Measurements from ENCODE around the gene ACVR2A.
A peak's percentile ranks its signal among the peaks of the same experiment; 100 is the strongest.

Gene ACVR2A

DNA sequence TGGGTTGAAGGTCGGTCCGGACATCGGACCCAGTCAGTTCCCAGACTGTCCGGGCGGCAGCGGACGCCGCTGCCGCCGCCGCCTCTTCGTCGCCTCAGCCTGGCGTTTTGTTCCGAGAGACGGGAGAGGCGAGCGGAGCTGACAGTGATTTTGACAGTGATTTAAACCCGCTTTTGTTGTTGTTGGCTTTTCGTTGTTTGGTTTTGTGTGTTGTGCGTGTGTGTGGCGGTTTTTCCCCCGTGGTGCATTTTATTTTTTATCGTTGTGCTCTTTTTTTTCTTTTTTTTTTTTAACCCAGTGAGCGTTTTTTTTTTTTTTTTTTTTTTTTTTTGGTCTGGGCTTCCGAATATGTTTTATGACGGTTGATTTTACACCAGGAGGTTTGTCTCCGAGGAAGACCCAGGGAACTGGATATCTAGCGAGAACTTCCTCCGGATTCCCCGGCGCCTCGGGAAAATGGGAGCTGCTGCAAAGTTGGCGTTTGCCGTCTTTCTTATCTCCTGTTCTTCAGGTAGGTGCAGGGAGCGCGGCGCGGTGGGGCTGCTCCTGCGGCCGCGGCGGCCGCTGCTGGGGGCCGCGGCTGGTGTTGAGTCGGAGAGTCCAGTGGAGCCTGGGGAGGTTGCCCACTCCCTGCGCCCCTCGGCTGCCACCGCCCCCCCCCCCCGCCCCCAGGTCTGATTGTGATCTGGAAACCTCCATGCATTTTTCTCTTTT, at the start of gene ACVR2A:
Gene ACVR2A, plus strand, starts transcription at position 333 of the 714 bp plus-strand sequence. Its CDS starts 124 bp downstream, at position 457.
- DNase-seq (ENCODE audit: low read depth in 4 of 4, low spot score in 1 of 4) = peak in 2 of 4 experiments; percentile 4 to 10

DNA sequence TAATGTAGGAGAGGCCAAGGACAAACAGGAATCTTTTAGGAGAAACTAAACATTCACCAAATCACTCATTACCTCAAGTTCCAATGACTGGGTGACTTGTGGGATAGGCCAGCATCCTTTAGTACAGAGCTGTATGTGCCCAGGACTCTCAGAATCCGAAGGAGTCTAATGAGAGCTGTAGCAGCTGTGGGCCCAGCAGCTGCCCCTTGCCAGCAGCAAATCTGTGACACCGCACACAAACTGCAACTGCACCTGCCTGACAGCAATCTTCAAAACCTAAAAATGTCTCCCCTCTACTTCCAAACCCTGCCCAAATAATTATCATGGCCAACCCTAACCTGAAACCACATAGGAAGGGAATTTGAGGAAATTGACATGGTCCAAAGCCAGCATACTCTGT, 44.5 kb upstream of the ACVR2A start:
- DNase-seq (ENCODE audit: low read depth in 4 of 4, low spot score in 1 of 4) = no peak

DNA sequence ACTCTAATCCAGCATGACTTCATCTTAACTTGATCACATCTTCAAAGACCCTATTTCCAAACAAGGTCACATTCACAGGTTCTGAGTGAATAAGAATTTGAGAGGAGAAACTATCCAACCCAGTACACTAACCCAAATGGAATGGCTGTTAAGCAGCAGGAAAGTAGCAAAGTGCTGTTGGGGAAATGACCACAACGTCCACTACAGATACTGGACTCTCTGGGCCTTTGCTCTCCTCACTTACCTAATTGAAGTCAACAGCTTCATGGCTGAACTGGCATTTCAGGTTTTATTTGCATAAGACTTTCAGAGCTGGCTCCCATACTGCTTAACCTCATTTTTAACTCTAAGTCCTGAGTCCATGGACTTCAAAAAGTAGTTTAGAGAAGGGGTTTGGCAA, 38.0 kb upstream of the ACVR2A start:
- DNase-seq (ENCODE audit: low read depth in 4 of 4, low spot score in 1 of 4) = no peak

GRCh38 chr2:147808520-147808919, 36.3 kb upstream of the ACVR2A start:
- DNase-seq (ENCODE audit: low read depth in 4 of 4, low spot score in 1 of 4) = no peak

GRCh38 chr2:147810883-147811765, 33.7 kb upstream of the ACVR2A start:
- no peak for DNase-seq (ENCODE audit: low read depth in 4 of 4, low spot score in 1 of 4)

GRCh38 chr2:147818741-147819140, 26.1 kb upstream of the ACVR2A start:
- no peak for DNase-seq (ENCODE audit: low read depth in 4 of 4, low spot score in 1 of 4)

DNA sequence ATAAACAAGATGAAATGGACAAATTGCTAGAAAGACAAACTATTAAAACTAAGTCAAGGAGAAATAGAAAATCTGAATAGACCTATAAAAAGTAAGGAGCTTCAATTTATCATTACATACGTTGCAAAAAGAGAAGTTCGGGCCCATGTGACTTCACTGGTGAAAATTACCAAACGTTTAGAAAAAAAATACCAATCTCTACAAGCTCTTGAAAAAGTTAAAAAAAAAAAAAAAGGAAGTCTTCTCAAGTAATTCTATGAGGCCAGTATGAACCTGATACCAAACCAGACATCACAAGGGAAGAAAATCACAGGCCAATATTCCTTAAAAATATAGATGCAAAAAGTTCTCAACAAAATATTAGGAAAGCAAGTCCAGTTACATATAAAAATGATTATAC, 20.2 kb upstream of the ACVR2A start:
- DNase-seq (ENCODE audit: low read depth in 4 of 4, low spot score in 1 of 4) = no peak

- DNase-seq (ENCODE audit: low read depth in 4 of 4, low spot score in 1 of 4) = no peak
These were observed 18.3 kb upstream of the ACVR2A start for GRCh38 chr2:147826278-147827087.

GRCh38 chr2:147827088-147827375, 17.8 kb upstream of the ACVR2A start:
- DNase-seq (ENCODE audit: low read depth in 4 of 4, low spot score in 1 of 4) = no peak

- no peak for DNase-seq (ENCODE audit: low read depth in 4 of 4, low spot score in 1 of 4)
These were observed 15.7 kb upstream of the ACVR2A start for GRCh38 chr2:147829106-147829505.

- DNase-seq (ENCODE audit: low read depth in 4 of 4, low spot score in 1 of 4) = no peak
These were observed 8.7 kb upstream of the ACVR2A start for GRCh38 chr2:147836099-147836498.

- DNase-seq (ENCODE audit: low read depth in 4 of 4, low spot score in 1 of 4) = no peak
These were observed 1.4 kb upstream of the ACVR2A start for GRCh38 chr2:147843391-147843863.

GRCh38 chr2:147843864-147844696, 749 bp upstream of the ACVR2A start:
- peak; percentile 65 to 82 (median 78) for DNase-seq (ENCODE audit: low read depth in 4 of 4, low spot score in 1 of 4)

- DNase-seq (ENCODE audit: low read depth in 4 of 4, low spot score in 1 of 4) = peak in 3 of 4 experiments; percentile 13 to 18 (median 17)
These were observed 662 bp downstream of the ACVR2A start for GRCh38 chr2:147845411-147845971.

DNA sequence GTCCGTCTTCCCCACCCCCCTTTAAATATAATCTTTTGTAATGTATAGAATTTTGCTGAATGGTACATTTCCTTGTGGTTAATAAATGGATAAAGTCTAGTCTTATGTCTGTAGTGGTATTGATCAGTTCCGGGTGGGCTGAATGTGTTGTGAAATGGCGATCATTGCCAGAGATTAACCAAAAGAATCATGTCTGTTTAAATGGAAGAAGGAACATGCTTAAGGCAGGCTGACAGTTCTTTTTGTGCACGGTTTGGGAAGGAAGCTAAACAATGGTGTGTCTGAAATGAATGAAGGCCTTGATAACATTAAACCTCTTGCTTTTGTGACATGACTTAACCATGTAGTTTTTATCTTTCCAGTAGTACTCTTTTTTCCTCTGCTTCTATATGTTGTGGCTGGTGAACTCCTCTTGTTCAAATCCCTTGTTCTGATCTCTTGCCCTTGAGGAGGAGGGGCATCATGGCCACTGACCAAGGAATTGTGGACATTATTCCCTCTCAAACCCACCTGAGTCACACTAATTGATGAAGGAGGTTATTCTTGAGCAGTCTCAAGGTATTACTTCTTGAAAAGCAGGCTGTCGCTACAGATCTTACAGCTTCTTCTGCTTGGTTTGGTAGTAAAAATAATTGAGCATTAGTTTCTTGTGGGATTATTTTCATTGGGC, 1.7 kb downstream of the ACVR2A start:
- no peak for DNase-seq (ENCODE audit: low read depth in 4 of 4, low spot score in 1 of 4)

DNA sequence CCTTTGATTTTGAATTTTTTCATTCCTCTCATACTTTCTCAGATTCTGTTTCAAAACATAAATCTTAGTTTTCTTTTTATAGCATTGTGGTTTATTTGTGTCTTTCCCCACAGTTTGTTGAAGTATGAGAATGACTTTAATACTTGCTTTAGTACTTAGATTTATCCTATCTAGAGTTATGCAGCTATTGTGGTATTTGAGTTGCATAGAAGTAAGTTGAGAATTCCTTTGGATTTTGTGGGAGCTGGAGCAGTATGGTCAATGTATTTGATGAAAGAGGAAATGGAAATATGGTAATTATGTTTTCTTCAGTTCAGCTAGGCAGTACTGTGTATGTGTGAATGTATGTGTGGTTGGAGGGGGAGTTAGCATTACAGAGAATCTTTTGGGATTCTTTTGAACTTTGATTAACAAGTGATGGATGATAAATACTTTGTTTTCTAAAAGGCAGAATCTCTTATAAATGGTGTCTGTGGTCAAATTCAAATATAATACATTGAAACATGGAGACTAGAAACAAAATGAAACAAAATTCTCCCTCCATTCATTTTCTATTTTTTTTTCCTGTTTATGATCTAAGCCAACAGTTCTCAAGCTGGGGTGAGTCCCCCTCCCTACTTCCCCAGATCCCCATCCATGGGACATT, 3.0 kb downstream of the ACVR2A start:
- DNase-seq (ENCODE audit: low read depth in 4 of 4, low spot score in 1 of 4) = no peak

GRCh38 chr2:147850838-147851237, 6.0 kb downstream of the ACVR2A start:
- no peak for DNase-seq (ENCODE audit: low read depth in 4 of 4, low spot score in 1 of 4)

DNA sequence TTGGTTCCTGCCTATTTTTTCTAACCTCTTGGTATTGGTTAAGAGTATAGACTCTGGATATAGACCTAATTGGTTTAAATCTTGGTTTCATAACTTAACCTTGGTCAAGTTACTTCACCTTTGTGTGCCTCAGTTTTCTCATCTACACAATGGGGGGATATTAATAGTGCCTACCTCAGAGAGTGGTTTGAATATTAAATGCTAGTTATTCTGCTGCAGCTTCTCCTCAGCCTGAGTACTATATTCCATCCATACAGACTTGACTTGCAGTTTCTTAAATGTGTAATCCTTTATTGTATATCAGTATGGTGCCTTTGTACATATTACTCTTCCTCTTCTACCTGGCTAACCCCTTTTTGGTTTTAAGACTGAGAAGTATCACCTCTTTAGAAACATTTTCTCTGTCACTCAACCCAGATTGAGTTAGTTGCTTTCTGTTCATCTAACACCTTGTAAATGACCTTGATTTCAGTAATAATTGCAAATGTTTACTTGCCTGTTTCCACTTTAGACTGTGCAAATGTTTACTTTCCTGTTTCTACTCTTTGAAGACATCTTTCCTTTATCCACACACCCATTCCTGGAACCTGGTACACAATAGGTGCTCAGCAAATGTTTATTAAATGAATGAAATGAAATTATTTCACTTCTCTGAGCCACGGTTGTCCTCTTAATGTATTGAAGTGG, 6.6 kb downstream of the ACVR2A start:
- no peak for DNase-seq (ENCODE audit: low read depth in 4 of 4, low spot score in 1 of 4)
